ENCODE data around the gene ANKRD13A.
"Not testable (repeated sequence)": the region's sequence is repeated elsewhere in the genome, so short reads cannot be mapped to it uniquely, and the experiment has no call there.

The ANKRD13A gene

DNA sequence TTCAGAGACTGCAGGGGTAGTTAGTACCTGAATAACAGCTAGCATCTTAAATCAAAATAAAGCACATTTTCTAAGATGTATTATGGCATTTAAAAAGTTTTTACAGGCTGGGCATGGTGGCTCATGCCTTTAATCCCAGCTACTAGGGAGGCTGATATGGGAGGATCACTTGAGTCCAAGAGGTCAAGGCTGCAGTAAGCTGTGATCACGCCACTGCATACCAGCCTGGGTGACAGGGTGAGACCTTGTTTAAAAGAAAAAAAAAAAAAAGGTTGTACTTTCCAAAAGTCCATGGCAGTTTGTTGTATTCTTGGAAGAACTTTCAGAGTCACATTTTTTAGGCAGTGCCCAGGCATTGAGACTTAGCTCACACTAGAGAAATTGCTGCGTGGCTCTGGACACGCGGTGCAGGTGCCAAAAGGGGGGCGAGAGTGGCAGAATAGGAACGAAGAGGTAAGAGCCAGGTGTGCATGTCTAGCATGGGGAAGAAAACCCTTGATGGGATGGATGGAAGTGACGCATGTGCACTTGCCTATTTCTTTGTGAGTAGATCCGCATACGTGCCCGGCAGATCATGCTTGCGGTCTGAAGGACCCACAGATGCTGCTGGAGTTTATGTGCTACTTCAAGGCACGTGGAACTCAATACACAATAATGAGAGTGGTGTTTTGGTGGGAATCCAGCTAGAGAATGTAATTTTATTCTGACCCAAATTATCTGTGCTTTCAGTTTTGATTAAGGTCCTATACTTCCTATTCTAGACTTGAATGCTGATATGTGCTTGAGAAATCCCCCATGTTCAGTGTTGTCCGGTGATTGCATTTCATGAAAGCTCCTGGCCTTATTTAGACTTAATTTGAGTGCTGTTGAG is 11.9 kb downstream of the ANKRD13A start:
- no peak for DNase-seq

- DNase-seq = no peak
Measured at GRCh38 chr12:110012137-110012536, 12.9 kb downstream of the ANKRD13A start.

DNA sequence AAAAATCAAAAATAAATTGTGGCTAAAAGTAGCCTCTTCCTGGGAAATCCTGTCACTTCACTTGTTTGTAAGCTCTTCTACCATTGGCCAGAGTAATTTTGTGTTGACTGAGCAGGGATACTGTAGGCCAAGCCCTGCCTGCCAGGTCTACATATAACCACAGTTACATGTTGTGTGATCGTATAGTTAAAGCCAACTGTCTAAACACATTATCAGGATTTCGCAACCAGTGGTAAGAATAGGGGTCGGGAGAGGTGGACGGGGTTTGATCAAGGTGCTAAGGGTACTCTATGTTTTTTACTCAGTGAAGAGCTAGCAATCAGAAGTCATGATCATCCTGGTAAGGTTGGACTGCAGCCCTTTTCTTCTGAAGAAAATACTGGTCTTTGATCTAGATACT is 13.4 kb downstream of the ANKRD13A start:
- no peak for DNase-seq

- DNase-seq = no peak
Measured at GRCh38 chr12:110015132-110015531, 15.9 kb downstream of the ANKRD13A start.

DNA sequence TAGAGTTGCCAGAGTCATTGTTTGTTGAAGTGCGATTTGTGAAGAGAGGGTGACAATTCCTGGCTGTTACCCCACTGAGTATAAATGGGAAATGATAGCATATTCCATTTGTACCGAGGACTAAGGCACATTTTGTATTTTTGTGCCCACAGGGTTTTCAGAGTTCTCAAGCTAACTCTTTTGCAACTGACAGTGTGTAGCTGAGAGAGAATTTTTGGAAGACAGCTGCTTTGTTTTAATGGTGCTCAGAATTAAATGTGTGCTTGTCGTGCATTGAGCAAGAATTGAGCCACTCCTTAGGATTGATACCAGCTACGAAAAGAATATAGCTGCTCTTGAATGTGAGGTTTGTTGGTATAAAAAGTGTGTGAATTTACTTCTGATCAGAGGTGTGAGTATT is 21.7 kb downstream of the ANKRD13A start:
- DNase-seq = no peak

- DNase-seq = peak; percentile 47
Measured at GRCh38 chr12:110023059-110023980, 24.1 kb downstream of the ANKRD13A start.

DNA sequence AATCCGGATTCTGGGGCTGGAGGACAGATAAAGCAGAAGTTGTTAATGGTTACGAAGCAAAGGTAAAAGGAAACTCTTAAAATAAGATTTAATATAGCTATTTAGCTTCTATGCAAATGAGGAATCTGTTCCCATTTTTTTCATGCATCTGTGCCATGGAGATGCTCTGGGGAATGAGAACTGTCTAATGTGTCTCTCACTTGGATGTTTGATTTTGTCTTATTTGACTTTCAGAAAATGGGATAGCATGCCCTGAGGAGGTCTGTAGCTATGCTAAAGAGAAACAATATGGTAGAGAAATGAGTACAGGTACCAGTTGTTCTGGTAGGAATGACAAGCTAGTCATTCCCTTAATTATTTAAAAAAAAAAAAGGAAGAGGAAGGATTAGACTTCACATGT is 24.8 kb downstream of the ANKRD13A start:
- DNase-seq = peak; percentile 13

GRCh38 chr12:110028323-110028722 is 29.1 kb downstream of the ANKRD13A start:
- no peak for DNase-seq

- no peak for DNase-seq
Measured at GRCh38 chr12:110029290-110029815, 30.1 kb downstream of the ANKRD13A start.

DNA sequence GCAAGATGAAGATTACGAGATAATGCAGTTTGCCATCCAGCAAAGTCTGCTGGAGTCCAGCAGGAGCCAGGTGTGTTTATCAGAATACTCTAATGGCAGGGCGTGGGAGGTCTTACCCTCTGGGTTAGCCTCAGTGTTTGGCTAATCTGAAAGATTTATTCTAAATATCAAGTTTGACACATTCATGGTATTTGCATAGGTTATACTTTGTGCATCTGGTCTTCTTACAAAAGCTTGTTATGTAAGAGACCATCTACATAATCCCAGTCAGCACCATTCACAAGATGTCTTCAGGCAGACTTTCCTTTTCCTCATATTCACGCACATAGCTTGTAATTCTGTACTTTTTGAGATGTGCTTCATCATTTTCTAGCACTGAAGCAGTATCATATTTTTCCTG is 34.7 kb downstream of the ANKRD13A start:
- DNase-seq = no peak

DNA sequence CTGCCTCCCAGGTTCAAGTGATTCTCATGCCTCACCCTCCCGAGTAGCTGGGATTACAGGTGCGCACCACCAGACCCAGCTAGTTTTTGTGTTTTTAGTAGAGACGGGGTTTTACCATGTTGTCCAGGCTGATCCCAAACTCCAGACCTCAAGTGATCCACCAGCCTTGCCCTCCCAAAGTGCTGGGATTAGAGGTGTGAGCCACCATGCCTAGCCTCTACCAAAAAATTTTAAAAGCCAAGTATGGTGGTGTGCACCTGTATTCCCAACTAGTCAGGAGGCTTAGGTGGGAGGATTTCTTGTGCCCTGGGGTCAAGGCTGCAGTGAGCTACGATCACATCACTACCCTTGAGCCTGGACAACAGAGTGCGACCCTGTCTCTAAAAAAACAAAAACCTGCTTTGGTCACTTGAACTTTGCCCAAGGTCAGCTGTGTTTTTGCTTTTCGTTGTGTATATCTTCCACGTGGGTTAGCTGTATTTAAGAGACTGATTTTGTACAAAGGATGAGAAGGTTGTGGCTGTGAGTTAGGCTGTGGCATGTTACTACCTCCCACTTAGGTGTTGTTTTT is 36.4 kb downstream of the ANKRD13A start:
- no peak for DNase-seq

DNA sequence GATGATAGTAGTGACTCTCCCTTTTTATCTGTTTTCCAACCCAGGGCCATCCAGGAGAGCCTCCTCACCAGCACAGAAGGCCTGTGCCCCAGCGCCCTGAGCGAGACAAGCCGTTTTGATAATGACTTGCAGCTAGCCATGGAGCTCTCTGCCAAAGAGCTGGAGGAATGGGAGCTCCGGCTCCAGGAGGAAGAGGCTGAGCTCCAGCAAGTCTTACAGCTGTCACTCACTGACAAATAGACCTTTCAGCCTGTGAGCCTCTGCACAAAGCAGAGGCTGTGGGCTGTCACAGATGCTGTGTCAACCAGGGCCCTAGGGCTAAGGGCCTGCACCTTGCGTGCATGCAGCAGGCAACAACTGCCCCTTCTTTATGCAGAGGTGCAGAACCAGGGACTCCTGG is 38.1 kb downstream of the ANKRD13A start:
- no peak for DNase-seq

GRCh38 chr12:110038741-110039084 is 39.5 kb downstream of the ANKRD13A start:
- no peak for DNase-seq

DNA sequence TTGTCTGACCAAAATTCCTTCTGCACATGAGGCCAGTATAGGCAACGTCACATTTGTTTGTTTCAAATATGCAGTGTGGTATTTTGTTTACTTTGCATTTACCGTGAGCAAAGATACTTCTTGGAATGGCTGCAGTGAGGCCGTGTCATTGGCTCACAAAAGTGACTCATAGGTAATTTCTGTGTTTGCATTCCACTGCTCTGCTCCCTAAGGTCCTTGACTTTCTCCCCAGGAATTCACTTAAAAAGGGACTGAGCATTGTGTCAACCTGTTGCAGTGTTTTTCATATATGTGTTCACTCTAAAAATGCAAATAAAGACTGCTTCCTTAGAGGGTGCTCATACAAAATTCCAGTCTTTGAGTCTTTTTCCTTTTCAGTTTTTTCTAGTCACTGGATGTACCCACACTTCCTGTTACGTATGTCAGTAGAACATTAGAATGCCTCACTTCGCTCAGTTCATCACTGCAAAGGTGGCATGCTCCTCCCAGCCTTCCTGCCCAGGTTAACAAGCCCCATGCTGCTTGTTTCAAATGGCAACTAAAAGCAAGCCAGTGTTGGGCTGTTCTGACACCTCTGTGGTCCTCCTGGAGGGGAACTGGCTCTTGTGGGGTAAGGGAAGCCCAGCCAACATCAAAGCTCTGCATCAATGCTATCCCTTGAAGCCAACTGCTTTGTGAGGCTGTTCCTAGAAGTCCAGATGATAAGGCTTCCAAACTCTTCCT is 40.0 kb downstream of the ANKRD13A start:
- DNase-seq = no peak

GRCh38 chr12:110042264-110042663 is 43.0 kb downstream of the ANKRD13A start:
- DNase-seq = no peak

- no peak for DNase-seq
Measured at GRCh38 chr12:110046451-110047187, 47.4 kb downstream of the ANKRD13A start.

DNA sequence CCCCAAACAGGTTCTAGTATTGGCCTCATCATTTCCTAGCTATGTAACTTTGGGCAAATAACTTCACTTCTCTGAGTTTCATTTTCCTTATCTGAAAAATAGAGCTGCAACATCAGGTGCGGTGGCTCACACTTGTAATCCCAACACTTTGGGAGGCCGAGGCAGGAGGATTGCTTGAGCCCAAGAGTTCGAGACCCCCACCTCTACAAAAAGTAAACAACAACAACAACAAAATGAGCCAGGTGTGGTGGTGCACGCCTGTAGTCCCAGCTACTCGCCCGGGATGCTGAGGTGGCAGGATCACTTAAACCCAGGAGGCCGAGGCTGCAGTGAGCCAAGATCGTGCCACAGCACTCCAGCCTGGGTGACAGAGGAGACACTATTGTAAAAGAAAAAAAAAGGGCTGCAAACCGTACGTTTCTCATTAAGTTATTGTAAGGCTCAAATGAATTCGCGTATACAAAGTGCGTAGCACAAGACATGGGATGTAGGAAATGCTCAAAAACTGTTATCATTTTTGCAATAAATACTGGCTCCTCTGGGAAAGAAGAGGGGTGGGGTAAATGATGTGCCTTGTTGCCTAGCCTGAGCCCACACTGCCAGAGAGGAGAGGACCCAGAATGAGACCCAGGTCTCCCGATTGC is 48.2 kb downstream of the ANKRD13A start:
- DNase-seq = no peak

DNA sequence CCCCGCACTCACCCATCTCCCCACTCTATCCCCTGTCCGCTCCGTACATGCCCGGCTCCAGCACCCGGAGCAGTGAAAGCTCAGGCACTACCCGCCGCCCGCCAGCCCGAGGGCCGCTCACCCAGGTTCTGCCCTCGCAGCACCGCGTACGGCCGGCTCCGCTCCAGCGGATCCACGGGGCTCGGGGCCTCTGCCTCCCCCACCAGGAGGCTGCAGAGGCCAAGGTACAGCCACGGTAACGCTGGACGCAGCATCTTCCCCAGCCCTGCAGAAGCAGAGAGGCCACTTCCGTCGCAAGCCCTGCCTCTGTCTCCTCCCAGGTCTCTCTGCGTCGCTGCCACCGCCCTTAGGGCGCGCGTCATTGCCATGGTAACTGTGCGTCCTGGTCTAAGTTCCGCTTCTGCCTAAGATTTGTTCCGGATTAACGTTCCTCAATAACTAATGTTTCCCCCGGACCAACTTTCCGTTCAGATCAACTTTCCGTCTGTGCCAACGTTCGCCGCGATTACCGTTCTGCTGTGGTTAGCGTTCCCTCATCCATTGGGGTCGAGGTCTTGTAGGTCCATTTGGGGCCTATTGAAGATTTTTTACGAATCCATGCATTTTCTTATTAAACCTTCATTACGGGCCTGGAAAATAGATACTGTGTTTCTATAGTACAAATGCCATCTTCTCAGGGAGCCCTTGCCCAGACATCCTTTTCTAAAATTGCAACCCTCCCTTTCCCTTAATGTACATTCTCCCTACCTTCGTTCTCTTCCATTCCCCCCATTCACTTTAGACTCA is 49.2 kb downstream of the ANKRD13A start, which contains the start of gene C12orf76:
TSS of gene C12orf76 (minus strand) at position 281 of the 786 bp plus-strand sequence. CDS start at position 254, 27 bp downstream.
- DNase-seq = peak; percentile 97

GRCh38 chr12:110049034-110049433 is 49.8 kb downstream of the ANKRD13A start:
- not testable (repeated sequence) for DNase-seq

GRCh38 chr12:110049666-110050065 is 50.4 kb downstream of the ANKRD13A start:
- not testable (repeated sequence) for DNase-seq

All from eye (tissue), 1 donor.